SW480 (cell line): ENCODE results near the gene MKRN3.
"Not testable (repeated sequence)": the region's sequence is repeated elsewhere in the genome, so short reads cannot be mapped to it uniquely, and the experiment has no call there.

ENCODE experiments used
- DNase-seq: peaks from one replicate; pipeline ENCODE4 v3.0.0-alpha.2; 2016; ENCODE audit warnings: low spot score

Gene MKRN3

GRCh38 chr15:23589012-23589411 is 23.5 kb downstream of the MKRN3 start:
- no peak for DNase-seq

- no peak for DNase-seq
These were observed 28.8 kb downstream of the MKRN3 start for GRCh38 chr15:23594252-23594770.

DNA sequence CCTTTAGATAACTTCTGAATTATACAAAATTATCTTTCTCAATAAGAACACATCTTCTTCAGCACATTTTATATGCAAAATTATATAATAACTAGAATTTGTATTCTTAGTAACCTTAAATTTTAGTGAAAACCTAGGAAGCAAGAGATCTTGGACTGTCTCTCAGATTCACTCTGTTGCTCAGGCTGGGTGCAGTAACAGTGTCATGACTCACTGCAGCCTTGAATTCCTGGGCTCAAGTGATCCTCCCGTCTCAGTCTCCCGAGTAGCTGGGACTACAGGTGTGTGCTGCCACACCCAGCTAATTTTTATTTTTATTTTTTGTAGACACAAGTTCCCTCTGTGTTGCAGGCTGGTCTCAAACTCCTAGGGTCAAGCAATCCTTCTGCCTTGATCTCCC is 29.9 kb downstream of the MKRN3 start:
- DNase-seq, result no peak

GRCh38 chr15:23596736-23597135 is 31.3 kb downstream of the MKRN3 start:
- DNase-seq, result no peak

- not testable (repeated sequence) for DNase-seq
These were observed 31.8 kb downstream of the MKRN3 start for GRCh38 chr15:23597278-23597677.

GRCh38 chr15:23599053-23599452 is 33.6 kb downstream of the MKRN3 start:
- no peak for DNase-seq

GRCh38 chr15:23602124-23602523 is 36.6 kb downstream of the MKRN3 start:
- DNase-seq, result no peak

DNA sequence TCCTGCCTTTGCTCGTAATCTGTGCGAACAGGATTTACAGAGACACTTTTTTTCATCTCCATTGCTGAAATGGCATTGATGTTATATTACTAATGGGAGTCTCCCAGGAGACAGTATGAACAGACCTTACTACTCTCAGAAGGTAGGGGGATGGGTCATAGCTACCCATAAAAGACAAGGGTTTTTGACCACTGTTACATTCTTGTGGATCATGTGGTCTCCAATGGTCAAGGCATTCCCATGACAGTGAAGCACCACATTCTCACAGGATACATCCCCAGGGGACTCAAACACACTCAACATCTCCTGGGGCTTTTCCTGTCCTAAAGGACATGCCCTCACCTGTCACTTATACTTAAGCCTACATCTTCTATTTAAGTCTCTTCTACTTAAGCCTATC is 40.8 kb downstream of the MKRN3 start:
- peak; percentile 8 for DNase-seq

GRCh38 chr15:23616536-23616935 is 51.1 kb downstream of the MKRN3 start:
- DNase-seq, result peak; percentile 41
